Measurements from ENCODE around the gene UNC13D.
A peak's percentile ranks its signal among the peaks of the same experiment; 100 is the strongest.

The UNC13D gene

GRCh38 chr17:75842963-75843576 is 1.1 kb downstream of the UNC13D start:
- H3K36me3 ChIP-seq, result peaks cover 27% of the 10 kb centered on the region
- H3K27ac ChIP-seq, result no peak overlapping the region
- no peak for TF ChIP-seq CTCF (IDR thresholded peaks at IDR 0.05; ENCODE audit: low read depth, low read length)
- H3K4me3 ChIP-seq (ENCODE audit: low read depth, low read length), result no peak overlapping the region
- no peaks in the 10 kb centered on the region for H3K9me3 ChIP-seq (ENCODE audit: severe bottlenecking)
- no peak for DNase-seq
- H3K27me3 ChIP-seq (ENCODE audit: insufficient read depth, low read depth, severe bottlenecking), result no peaks in the 10 kb centered on the region

GRCh38 chr17:75842411-75842810 is 1.8 kb downstream of the UNC13D start:
- no peak for DNase-seq
- no peaks in the 10 kb centered on the region for H3K9me3 ChIP-seq (ENCODE audit: severe bottlenecking)
- H3K36me3 ChIP-seq, result peaks cover 20% of the 10 kb centered on the region
- H3K4me3 ChIP-seq (ENCODE audit: low read depth, low read length), result no peak overlapping the region
- no peak overlapping the region for H3K27ac ChIP-seq
- H3K27me3 ChIP-seq (ENCODE audit: insufficient read depth, low read depth, severe bottlenecking), result no peaks in the 10 kb centered on the region
- no peak for TF ChIP-seq CTCF (IDR thresholded peaks at IDR 0.05; ENCODE audit: low read depth, low read length)

GRCh38 chr17:75840799-75841164 is 3.4 kb downstream of the UNC13D start:
- DNase-seq, result peak; percentile 53
- no peak for TF ChIP-seq CTCF (IDR thresholded peaks at IDR 0.05; ENCODE audit: low read depth, low read length)
- no peak overlapping the region for H3K4me3 ChIP-seq (ENCODE audit: low read depth, low read length)
- H3K27me3 ChIP-seq (ENCODE audit: insufficient read depth, low read depth, severe bottlenecking), result no peaks in the 10 kb centered on the region
- H3K9me3 ChIP-seq (ENCODE audit: severe bottlenecking), result no peaks in the 10 kb centered on the region
- H3K36me3 ChIP-seq, result peaks cover 4% of the 10 kb centered on the region
- H3K27ac ChIP-seq, result no peak overlapping the region

- no peak overlapping the region for H3K27ac ChIP-seq
- H3K27me3 ChIP-seq (ENCODE audit: insufficient read depth, low read depth, severe bottlenecking), result no peaks in the 10 kb centered on the region
- H3K36me3 ChIP-seq, result no peaks in the 10 kb centered on the region; the same call in 1 of the 2 replicates
Observed at GRCh38 chr17:75839942-75840798, 4.0 kb downstream of the UNC13D start.

GRCh38 chr17:75838410-75838809 is 5.8 kb downstream of the UNC13D start:
- H3K9me3 ChIP-seq (ENCODE audit: severe bottlenecking), result no peaks in the 10 kb centered on the region
- H3K27ac ChIP-seq, result no peak overlapping the region
- no peak for TF ChIP-seq CTCF (IDR thresholded peaks at IDR 0.05; ENCODE audit: low read depth, low read length)
- no peaks in the 10 kb centered on the region for H3K27me3 ChIP-seq (ENCODE audit: insufficient read depth, low read depth, severe bottlenecking)
- no peaks in the 10 kb centered on the region; the same call in none of the 2 replicates for H3K36me3 ChIP-seq
- H3K4me3 ChIP-seq (ENCODE audit: low read depth, low read length), result no peak overlapping the region
- no peak for DNase-seq

More at GRCh38 chr17:75839942-75840798, 4.0 kb downstream of the UNC13D start:
- no peak for TF ChIP-seq CTCF (IDR thresholded peaks at IDR 0.05; ENCODE audit: low read depth, low read length)
- no peak overlapping the region for H3K4me3 ChIP-seq (ENCODE audit: low read depth, low read length)
- no peaks in the 10 kb centered on the region for H3K9me3 ChIP-seq (ENCODE audit: severe bottlenecking)
- no peak for DNase-seq

Data from WERI-Rb-1 (cell line).